Erythroblast (primary cell): Measurements from ENCODE around the gene NXPE2.

Source experiments
- DNase-seq, 2 experiments: peaks; one replicate each; lab custom pipeline; 2025; lab: John Stamatoyannopoulos, UW
- GATA1 ChIP-seq: IDR thresholded peaks from 2 replicates; pipeline ENCODE4 v1.6.1; 2011; ENCODE audit warnings: low read depth, mild to moderate bottlenecking, control low read depth, low read length, moderate library complexity
- POLR2A ChIP-seq: IDR thresholded peaks from 2 replicates; pipeline ENCODE4 v1.6.1; 2011; ENCODE audit warnings: mild to moderate bottlenecking, low read length

NXPE2 gene

DNA sequence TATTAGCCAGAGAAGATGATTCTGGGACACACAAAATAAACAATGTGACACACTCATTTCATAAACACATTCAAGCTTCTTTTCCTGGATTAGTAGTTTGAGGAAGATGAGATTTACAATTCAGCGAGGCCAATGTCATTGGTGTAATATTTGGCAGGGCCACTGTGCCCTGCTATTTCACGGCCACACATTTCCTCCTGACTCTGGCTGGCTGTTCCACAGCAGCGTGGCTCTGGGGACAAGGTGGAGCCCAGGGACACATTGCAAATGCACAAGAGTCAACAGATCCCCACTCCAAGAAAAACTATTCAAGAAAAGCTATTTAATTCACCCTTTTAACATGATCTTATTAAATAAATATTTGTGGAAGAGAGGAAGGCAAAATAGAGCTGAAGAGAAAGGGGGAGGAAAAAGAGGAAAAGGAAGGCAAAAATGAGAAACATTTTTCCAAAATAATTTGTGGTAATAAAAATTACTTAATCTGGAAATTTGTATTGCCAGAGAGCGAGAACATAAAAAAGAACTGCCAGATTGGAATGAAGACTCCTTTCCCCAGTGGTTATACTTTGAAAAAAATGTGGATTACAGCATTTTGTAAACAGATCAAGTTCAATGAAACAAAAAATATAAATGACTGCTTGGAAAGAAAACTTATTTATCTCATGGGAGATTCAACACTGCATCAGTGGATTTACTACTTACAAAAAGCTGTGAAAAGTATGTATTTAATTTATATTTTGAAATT, 27.1 kb downstream of the NXPE2 start:
- DNase-seq = no peak
- no peak for TF ChIP-seq POLR2A
- TF ChIP-seq GATA1 = no peak

DNA sequence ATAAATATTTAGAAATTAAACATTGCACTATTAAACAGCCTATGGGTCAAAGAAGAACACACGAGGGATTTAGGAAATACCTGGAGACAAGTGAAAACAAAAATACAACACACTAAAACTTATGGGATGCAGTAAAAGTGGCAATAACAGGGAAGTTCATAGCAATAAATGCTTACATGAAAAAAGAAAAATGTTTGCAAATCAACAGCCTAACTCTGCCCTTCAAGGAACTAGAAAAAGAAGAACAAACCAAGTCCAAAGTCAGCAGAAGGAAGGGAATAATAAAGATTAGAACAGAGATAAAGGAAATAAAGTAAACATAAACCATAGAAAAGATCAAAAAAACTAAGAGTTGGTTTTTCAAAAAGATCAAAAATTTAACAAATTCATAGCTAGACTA, 31.6 kb downstream of the NXPE2 start:
- TF ChIP-seq POLR2A (no peak), GATA1 (no peak)
- no peak for DNase-seq

DNA sequence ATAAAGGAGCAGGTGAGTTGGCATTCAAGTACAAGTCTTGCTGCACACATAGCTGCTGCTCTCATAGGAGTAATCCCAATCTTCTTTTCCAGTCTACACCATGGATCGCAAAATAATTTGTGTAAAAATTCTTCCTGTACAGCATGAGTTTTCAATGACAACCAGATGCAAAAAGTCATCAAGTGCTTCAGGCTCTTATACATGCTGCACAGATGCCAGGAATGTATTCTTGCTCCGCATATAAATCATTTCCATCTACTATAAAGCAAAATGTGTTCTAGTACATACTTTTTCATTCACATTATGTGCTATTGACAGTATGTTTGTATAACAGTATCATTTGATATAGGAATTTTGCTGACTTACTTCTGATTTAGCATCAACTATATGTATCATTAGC, 35.4 kb downstream of the NXPE2 start:
- no peak for DNase-seq
- TF ChIP-seq GATA1 (no peak), POLR2A (no peak)

DNA sequence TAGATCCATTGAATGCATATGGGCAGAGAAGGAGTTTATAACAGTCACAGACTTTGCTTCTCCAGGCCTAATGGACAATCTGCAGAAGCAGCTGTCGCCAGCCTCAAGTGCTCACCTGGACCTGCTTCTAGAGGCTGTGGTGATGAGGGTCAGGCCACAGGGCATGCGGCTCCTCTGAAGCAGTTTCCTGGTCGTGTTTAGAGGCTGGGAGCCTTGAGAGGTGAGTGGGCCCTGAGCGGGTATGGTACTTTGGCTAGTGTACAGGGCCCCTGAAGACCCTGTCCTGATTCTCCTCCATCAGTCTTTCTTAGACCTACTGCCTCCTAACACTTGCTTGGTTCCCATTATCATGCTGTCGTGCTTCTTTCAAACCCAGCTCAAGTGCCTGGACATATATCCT, 41.2 kb downstream of the NXPE2 start:
- no peak for DNase-seq
- TF ChIP-seq GATA1 = no peak
- TF ChIP-seq POLR2A = no peak

DNA sequence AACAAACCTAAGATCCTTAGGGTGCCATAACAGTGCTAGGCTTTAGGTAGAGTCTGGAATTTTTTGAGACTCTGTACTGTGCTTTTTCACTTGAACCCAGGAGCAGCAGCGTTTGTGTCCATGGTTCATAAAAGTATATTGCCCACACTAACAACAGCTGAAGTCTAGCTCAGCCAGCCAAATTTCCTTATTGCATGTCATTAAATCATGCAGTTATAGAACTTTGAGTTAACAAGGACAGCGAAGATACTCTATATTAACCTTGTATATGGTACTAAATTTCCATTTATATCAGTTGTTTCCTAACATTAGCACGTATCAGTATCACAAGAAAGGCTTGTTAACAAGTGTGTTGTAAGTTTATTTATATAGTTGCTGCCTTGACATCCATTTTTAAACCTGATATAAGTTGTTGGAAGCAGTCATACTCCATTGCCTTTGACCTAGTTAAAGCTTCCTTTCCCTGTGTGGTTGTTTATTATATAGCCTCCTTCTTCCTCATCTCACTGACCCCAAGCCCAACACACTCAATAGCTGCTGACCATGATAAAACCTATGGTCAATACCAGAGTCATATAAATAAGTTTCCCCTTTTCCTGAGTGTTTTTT, 46.7 kb downstream of the NXPE2 start:
- no peak for DNase-seq
- TF ChIP-seq GATA1 = no peak
- no peak for TF ChIP-seq POLR2A

DNA sequence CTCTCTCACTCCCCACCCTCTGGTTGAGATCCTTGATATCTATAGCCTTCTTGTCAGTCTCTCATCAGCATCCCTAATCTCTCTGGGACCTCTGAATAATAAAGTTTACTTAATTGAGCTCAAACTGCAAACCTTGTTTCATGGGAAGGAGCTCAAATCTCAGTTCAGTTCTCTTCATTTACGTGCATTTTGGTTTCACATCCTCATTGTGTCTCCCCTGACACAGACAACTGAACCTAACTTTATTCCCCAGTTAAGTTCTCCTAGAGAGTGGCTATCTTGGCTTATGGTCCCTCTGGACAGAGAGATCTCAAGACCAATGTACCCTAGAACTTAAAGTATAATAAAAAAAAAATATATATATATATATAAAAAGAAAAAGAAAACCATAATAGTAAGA, 47.3 kb downstream of the NXPE2 start:
- TF ChIP-seq POLR2A (no peak), GATA1 (no peak)

DNA sequence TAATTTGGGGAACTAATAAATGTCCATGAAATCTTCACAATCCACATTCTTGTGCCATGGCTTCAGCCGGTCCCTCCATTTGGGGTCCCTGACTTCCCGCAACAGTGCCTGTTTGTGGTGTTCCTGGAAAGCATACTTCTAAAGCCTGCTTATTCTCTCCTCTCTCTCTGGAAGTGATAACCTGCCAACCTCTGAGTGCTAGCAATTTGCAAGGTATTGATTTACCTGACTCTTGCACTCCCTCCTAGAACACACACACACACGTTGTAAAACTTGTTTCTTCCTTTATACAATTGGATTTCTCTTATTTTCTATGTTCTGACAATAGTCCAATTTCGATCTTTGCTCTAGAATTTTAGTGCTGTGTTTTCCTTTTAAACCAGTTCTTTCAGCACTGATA, 58.5 kb downstream of the NXPE2 start:
- TF ChIP-seq POLR2A = no peak
- no peak for TF ChIP-seq GATA1
- no peak for DNase-seq

More for the DNA sequence above, 47.3 kb downstream of the NXPE2 start:
- no peak for DNase-seq

DNA sequence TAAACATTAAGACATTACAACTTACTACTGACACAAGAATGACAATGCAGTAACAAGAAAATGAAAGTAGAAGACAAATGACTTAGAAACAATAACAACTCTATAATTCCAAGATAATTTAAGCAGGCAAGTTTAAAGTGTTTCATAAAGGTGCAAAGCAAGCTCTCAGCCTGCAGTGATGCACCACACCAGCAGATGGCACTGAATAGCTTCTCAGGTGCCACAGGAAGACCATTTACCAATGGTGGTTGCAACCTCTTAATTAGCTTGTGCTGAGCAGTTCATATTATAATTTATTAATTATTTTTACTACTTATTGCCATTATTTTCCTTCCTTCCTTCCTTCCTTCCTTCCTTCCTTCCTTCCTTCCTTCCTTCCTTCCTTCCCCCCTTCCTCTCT, 60.6 kb downstream of the NXPE2 start:
- peak; percentile 39 to 62 for DNase-seq
- no peak for TF ChIP-seq POLR2A
- TF ChIP-seq GATA1 = no peak

DNA sequence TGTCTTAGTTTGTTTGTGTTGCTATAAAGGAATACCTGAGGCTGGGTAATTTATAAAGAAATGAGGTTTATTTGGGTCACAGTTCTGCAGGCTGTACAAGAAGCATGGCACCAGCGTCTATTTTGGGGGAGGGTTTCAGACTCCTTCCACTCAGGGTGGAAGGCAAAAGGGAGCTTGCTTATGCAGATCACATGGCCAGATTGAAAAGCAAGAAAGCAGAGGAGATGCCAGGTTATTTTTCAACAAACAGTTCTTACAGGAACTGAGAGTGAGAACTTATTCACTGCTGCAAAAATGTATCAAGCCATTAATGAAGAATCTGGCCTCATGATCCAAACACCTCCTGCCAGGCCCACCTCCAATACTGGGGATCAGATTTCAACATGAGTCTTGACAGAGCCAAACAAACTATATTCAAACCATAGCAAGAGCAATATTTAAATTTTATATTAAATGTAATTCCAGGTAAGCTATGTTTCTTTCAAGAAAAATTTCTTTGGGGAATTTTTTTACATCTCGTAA, 66.9 kb downstream of the NXPE2 start:
- no peak for DNase-seq
- TF ChIP-seq GATA1 = no peak
- no peak for TF ChIP-seq POLR2A

DNA sequence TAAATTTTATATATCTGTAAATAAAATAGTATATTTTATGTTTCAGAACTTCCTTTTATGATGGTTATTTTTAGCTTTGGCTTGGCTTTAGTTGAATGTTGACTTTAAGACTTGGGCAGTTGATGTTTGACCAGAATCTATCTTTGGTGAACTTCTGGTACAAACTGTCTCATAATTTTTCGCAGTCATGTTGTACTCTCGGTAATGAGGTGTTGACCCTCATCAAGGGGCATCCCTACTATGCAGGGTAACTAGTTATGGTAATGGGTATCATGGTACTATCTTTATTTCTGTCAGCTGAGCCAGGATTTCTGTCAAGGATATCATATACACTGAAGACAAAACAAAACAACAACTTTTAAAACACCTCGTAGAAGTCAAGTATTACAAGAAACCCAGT, 67.7 kb downstream of the NXPE2 start:
- TF ChIP-seq GATA1 (no peak), POLR2A (no peak)
- DNase-seq = no peak
